HG03521 (cell line): Measurements from ENCODE around the gene HGS.

ENCODE experiments used
- ATAC-seq: cut with Tn5 transposase; IDR thresholded peaks from one replicate; pipeline ENCODE4 v1.9.1; 2021; ENCODE audit warnings: mild to moderate bottlenecking, moderate library complexity; ENCODE audit not compliant: unreplicated experiment

HGS gene

GRCh38 chr17:81683584-81684441 is at the start of gene HGS, which contains the start of gene ARL16:
Gene HGS, plus strand, starts transcription at chr17:81684011. Its CDS starts 56 bp downstream, at chr17:81684067.
Gene ARL16, minus strand, starts transcription at chr17:81683797. Its CDS starts 44 bp downstream, at chr17:81683753.
- peak; percentile 93 for ATAC-seq

- ATAC-seq: no peak
Observed at GRCh38 chr17:81635431-81635830, 48.4 kb upstream of the HGS start.

- no peak for ATAC-seq
Observed at GRCh38 chr17:81635973-81636504, 47.8 kb upstream of the HGS start.

GRCh38 chr17:81636505-81637288 is 47.1 kb upstream of the HGS start, which contains the start of the genes NPLOC4 and TSPAN10:
Gene NPLOC4, minus strand, starts transcription at chr17:81637112. Its CDS starts 182 bp downstream, at chr17:81636930.
Gene TSPAN10, plus strand, starts transcription at chr17:81637196. Its CDS starts 5,217 bp downstream, at chr17:81642413.
- peak; percentile 93 for ATAC-seq

GRCh38 chr17:81638683-81639082 is 45.1 kb upstream of the HGS start:
- no peak for ATAC-seq

GRCh38 chr17:81640011-81640410 is 43.8 kb upstream of the HGS start:
- ATAC-seq: no peak

GRCh38 chr17:81641825-81642489 is 41.9 kb upstream of the HGS start:
- ATAC-seq: no peak

- no peak for ATAC-seq
Observed at GRCh38 chr17:81644496-81644895, 39.3 kb upstream of the HGS start.

GRCh38 chr17:81644976-81645952 is 38.5 kb upstream of the HGS start:
- no peak for ATAC-seq

GRCh38 chr17:81646869-81647600 is 36.8 kb upstream of the HGS start:
- ATAC-seq: no peak

GRCh38 chr17:81647640-81648012 is 36.2 kb upstream of the HGS start:
- ATAC-seq: no peak

- ATAC-seq: no peak
Observed at GRCh38 chr17:81648013-81648706, 35.7 kb upstream of the HGS start.

GRCh38 chr17:81648707-81649085 is 35.1 kb upstream of the HGS start:
- ATAC-seq: no peak

GRCh38 chr17:81650951-81651350 is 32.9 kb upstream of the HGS start:
- ATAC-seq: no peak

- ATAC-seq: no peak
Observed at GRCh38 chr17:81651692-81652091, 32.1 kb upstream of the HGS start.

GRCh38 chr17:81652906-81653771 is 30.7 kb upstream of the HGS start:
- no peak for ATAC-seq

GRCh38 chr17:81655378-81656117 is 28.3 kb upstream of the HGS start:
- ATAC-seq: no peak
